HepG2 (cell line): Measurements from ENCODE around the gene FRMD8. TPM values are rescaled to one million over a fixed set of nuclear protein-coding genes. Genes with fewer than 3 reads are reported as not detected.

Source experiments
- AGO1 ChIP-seq: fragments of 200-400 bp; formaldehyde crosslinking; IDR thresholded peaks from 2 replicates; pipeline ENCODE4 v1.6.1; 2017; ENCODE audit warnings: mild to moderate bottlenecking, low read depth, low read length, moderate library complexity; ENCODE audit not compliant: poor library complexity, severe bottlenecking
- BCL6 ChIP-seq: IDR thresholded peaks from 2 replicates; pipeline ENCODE4 v1.6.1; 2016; ENCODE audit warnings: missing genetic modification reagents, missing compliant biosample characterization
- FOXC1 ChIP-seq: sonication (generic); formaldehyde crosslinking; IDR thresholded peaks from 2 replicates; pipeline ENCODE4 v1.8.0; 2022; ENCODE audit warnings: mild to moderate bottlenecking, missing genetic modification reagents, borderline replicate concordance
- FOXJ3 ChIP-seq: sonication (generic); formaldehyde crosslinking; IDR thresholded peaks from 2 replicates; pipeline ENCODE4 v1.4.0; 2020; ENCODE audit warnings: missing genetic modification reagents, mild to moderate bottlenecking, borderline replicate concordance
- FOXP1 ChIP-seq, 2 experiments: fragments of 450-650 bp in 1 of 2; IDR thresholded peaks; 2 replicates each; pipeline ENCODE4 v1.6.1; 2017 to 2018; ENCODE audit warnings: antibody characterized with exemption in 1 of 2
- GPBP1L1 ChIP-seq: sonication (generic); formaldehyde crosslinking; IDR thresholded peaks from 2 replicates; pipeline ENCODE4 v1.5.0; 2020; ENCODE audit warnings: mild to moderate bottlenecking, missing genetic modification reagents
- IRF2 ChIP-seq: IDR thresholded peaks from 2 replicates; pipeline ENCODE4 v1.6.1; 2018; ENCODE audit warnings: missing genetic modification reagents, missing compliant biosample characterization
- NFYC ChIP-seq: IDR thresholded peaks from 2 replicates; pipeline ENCODE4 v1.6.1; 2016; ENCODE audit warnings: missing genetic modification reagents, missing compliant biosample characterization
- NPAS2 ChIP-seq: sonication (generic); formaldehyde crosslinking; IDR thresholded peaks from 2 replicates; pipeline ENCODE4 v1.8.0; 2022; ENCODE audit warnings: mild to moderate bottlenecking, missing genetic modification reagents, borderline replicate concordance
- POLR2A ChIP-seq, 2 experiments: IDR thresholded peaks; 2 replicates each; pipeline ENCODE4 v1.6.1; 2011; ENCODE audit warnings: low read depth in 2 of 2, low read length in 2 of 2, mild to moderate bottlenecking in 1 of 2, moderate library complexity in 1 of 2; ENCODE audit not compliant: insufficient read depth in 1 of 2
- POLR2AphosphoS2 ChIP-seq: IDR thresholded peaks from 2 replicates; pipeline ENCODE4 v1.6.1; 2011; ENCODE audit warnings: low read depth, low read length, improper control_type of control experiment
- SSRP1 ChIP-seq: IDR thresholded peaks from 2 replicates; pipeline ENCODE4 v1.6.1; 2016; ENCODE audit warnings: control low read depth
- XRCC5 ChIP-seq: fragments of 200-400 bp; formaldehyde crosslinking; optimal IDR thresholded peaks from 2 replicates; pipeline ENCODE3; 2017; ENCODE audit warnings: mild to moderate bottlenecking, low read length
- ZNF335 ChIP-seq: sonication (generic); formaldehyde crosslinking; IDR thresholded peaks from 2 replicates; pipeline ENCODE4 v1.4.0; 2020; ENCODE audit warnings: missing genetic modification reagents
- ZNF652 ChIP-seq: IDR thresholded peaks from 2 replicates; pipeline ENCODE4 v1.6.1; 2016; ENCODE audit warnings: low read depth, borderline replicate concordance
- polyA plus RNA-seq, 8 experiments: library from polyadenylated mRNA; depleted of rRNA in 3 of 8; stranded (reverse) in 7 of 8; unstranded in 1 of 8; fragments of >200 nt; fragmentation: Illumina TruSeq in 4 of 8; extraction: Trizol in 4 of 8; gene quantifications; 2 replicates each; pipeline versions ENCODE4 v1.2.1 to v1.2.3, GENCODE V29; 2011 to 2016; ENCODE audit warnings: low read depth in 4 of 8, missing spikeins in 1 of 8, mixed read lengths in 1 of 8; ENCODE audit not compliant: insufficient read depth in 1 of 8
- total RNA-seq, 5 experiments: library from RNA; depleted of rRNA; stranded (reverse); fragments of >200 nt; fragmentation: Illumina TruSeq; extraction: Trizol; gene quantifications; 2 replicates each; pipeline ENCODE4 v1.2.3, GENCODE V29; 2016; ENCODE audit warnings: low read depth in 1 of 5
- TF ChIP-seq, protein P1 (sequence below): sonication (generic); formaldehyde crosslinking; IDR thresholded peaks from 2 replicates; pipeline ENCODE4 v1.8.0; 2022; ENCODE audit warnings: mild to moderate bottlenecking, missing genetic modification reagents; ENCODE audit not compliant: insufficient replicate concordance
- TF ChIP-seq, protein P2 (sequence below): sonication (generic); formaldehyde crosslinking; IDR thresholded peaks from 2 replicates; pipeline ENCODE4 v1.4.0; 2020; ENCODE audit warnings: mild to moderate bottlenecking, missing genetic modification reagents

Gene FRMD8
- total and polyA plus RNA-seq, 2 of the 13 experiments (the other 11 are each of a cell fraction or from before 2014, with no cell fraction given), result 5.8 to 20.6 TPM

GRCh38 chr11:65426839-65427690, 40.6 kb downstream of the FRMD8 start (continued):
- TF ChIP-seq AGO1 (peak; percentile 81), FOXJ3 (CRISPR knock-in tag) (no peak), SSRP1 (CRISPR knock-in tag) (peak; percentile 15; the same call in 1 of the 2 replicates), IRF2 (CRISPR knock-in tag) (peak; percentile 12; the same call in 1 of the 2 replicates), POLR2AphosphoS2 (peak; percentile 61), NFYC (no peak), GPBP1L1 (CRISPR knock-in tag) (no peak), BCL6 (CRISPR knock-in tag) (no peak), ZNF335 (CRISPR knock-in tag) (no peak), XRCC5 (peak; percentile 65), NPAS2 (CRISPR knock-in tag) (no peak), POLR2A (IDR thresholded peaks at IDR 0.05; ENCODE audit: insufficient read depth in 1 of 2, low read depth in 2 of 2, low read length in 2 of 2) (peak in 1 of 2 experiments; percentile 95; a peak in 2 of 4 replicates), ZNF652 (CRISPR knock-in tag) (no peak), FOXC1 (no peak), FOXP1 (IDR thresholded peaks at IDR 0.05) (no peak), FOXP1 (CRISPR knock-in tag; IDR thresholded peaks at IDR 0.05) (no peak)
- TF ChIP-seq, protein P1, sequence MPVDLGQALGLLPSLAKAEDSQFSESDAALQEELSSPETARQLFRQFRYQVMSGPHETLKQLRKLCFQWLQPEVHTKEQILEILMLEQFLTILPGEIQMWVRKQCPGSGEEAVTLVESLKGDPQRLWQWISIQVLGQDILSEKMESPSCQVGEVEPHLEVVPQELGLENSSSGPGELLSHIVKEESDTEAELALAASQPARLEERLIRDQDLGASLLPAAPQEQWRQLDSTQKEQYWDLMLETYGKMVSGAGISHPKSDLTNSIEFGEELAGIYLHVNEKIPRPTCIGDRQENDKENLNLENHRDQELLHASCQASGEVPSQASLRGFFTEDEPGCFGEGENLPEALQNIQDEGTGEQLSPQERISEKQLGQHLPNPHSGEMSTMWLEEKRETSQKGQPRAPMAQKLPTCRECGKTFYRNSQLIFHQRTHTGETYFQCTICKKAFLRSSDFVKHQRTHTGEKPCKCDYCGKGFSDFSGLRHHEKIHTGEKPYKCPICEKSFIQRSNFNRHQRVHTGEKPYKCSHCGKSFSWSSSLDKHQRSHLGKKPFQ (CRISPR knock-in tag), result peak; percentile 42
- TF ChIP-seq, protein P2, sequence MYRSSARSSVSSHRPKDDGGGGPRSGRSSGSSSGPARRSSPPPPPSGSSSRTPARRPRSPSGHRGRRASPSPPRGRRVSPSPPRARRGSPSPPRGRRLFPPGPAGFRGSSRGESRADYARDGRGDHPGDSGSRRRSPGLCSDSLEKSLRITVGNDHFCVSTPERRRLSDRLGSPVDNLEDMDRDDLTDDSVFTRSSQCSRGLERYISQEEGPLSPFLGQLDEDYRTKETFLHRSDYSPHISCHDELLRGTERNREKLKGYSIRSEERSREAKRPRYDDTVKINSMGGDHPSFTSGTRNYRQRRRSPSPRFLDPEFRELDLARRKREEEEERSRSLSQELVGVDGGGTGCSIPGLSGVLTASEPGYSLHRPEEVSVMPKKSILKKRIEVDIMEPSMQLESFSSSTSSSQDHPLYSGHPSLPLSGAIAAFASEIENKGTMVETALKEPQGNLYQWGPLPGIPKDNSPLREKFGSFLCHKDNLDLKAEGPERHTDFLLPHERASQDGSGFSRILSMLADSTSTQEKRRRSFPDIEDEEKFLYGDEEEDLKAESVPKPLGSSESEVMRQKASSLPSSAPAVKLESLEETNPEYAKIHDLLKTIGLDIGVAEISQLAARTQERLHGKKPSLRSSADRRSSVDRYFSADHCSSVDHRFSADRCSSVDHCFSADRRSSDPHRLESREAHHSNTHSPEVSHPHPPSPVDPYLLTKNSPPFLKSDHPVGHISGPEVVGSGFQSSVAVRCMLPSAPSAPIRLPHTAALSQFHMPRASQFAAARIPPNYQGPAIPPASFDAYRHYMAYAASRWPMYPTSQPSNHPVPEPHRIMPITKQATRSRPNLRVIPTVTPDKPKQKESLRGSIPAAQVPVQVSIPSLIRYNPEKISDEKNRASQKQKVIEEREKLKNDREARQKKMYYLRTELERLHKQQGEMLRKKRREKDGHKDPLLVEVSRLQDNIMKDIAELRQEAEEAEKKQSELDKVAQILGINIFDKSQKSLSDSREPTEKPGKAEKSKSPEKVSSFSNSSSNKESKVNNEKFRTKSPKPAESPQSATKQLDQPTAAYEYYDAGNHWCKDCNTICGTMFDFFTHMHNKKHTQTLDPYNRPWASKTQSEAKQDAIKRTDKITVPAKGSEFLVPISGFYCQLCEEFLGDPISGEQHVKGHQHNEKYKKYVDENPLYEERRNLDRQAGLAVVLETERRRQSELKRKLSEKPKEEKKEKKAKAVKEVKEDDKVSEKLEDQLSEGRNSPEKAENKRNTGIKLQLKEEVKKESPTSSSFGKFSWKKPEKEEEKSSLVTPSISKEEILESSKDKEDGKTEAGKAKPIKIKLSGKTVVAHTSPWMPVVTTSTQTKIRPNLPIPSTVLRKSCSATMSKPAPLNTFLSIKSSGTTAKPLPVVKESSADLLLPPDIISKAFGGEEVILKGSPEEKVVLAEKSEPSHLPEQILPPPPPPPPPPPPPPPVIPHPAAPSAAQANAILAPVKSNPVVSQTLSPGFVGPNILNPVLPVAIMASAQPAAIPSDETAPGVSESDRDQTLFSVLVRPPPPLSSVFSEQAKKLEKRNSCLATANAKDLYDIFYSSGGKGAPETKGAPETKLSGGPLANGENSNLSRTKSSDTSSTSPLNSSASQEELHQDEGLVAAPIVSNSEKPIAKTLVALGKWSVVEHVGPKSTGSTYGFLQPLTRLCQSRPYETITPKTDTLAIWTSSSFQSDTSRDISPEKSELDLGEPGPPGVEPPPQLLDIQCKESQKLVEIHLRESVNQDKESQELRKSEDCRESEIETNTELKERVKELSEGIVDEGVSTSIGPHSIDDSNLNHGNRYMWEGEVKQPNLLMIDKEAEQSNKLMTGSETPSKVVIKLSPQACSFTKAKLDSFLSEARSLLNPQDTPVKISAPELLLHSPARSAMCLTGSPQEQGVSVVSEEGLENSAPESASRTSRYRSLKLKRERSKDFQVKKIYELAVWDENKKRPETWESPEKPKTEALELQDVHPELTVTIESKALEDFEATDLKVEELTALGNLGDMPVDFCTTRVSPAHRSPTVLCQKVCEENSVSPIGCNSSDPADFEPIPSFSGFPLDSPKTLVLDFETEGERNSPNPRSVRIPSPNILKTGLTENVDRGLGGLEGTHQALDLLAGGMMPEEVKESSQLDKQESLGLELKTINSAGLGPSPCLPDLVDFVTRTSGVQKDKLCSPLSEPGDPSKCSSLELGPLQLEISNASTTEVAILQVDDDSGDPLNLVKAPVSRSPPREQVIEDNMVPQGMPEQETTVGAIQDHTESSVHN, result no peak; the same call in 1 of the 2 replicates
